Keratinocyte (primary cell): ENCODE measurements around the gene CNP.

Experiments used
- CTCF ChIP-seq, 3 experiments: IDR thresholded peaks in 1 of 3; conservative IDR thresholded peaks in 1 of 3; optimal IDR thresholded peaks in 1 of 3; 2 replicates in 2 of 3; 3 replicates in 1 of 3; pipeline versions ENCODE3 to v1.5.1; 2011; ENCODE audit warnings: low read length in 3 of 3, mild to moderate bottlenecking in 3 of 3, moderate library complexity in 2 of 3, control low read depth in 1 of 3, inconsistent platforms in 1 of 3; ENCODE audit not compliant: insufficient read depth in 2 of 3; ENCODE audit errors: extremely low read depth in 1 of 3
- EZH2 ChIP-seq: IDR thresholded peaks from one replicate; pipeline ENCODE4 v1.6.1; 2012; ENCODE audit warnings: inconsistent platforms, mild to moderate bottlenecking, low read length, moderate library complexity

GRCh38 chr17:41919840-41920579, 46.6 kb upstream of the CNP start:
- TF ChIP-seq CTCF (optimal IDR thresholded peaks at IDR 0.05 in 1 of 3, IDR thresholded peaks at IDR 0.05 in 1 of 3, conservative IDR thresholded peaks at IDR 0.05 in 1 of 3; ENCODE audit: extremely low read depth in 1 of 3, insufficient read depth in 2 of 3, low read length in 3 of 3): no peak
- no peak for TF ChIP-seq EZH2
